GM12878 (cell line): ENCODE measurements around the gene DGKE. TPM values are rescaled to one million over a fixed set of nuclear protein-coding genes. Genes with fewer than 3 reads are reported as not detected.

ENCODE experiments used
- ATAC-seq: fragments of 200-7000 bp; cut with Tn5 transposase; 3 replicates; pipeline ENCODE4 v1.9.1; 2020; ENCODE audit warnings: mild to moderate bottlenecking, moderate library complexity
- BruUV-seq: library from RNA; stranded (reverse); fragments of 400-500 nt; replicated peaks from 2 replicates; lab custom pipeline; 2021; lab: Mats Ljungman, UMichigan
- CTCF ChIA-PET: fragments of 300-600 bp; sonication (Branson Sonifier 250); formaldehyde crosslinking; extraction: SDS; loops from one replicate; lab custom pipeline; 2021; ENCODE audit warnings: inconsistent platforms; lab: Yijun Ruan, JAX
- POLR2A ChIA-PET: fragments of 350-600 bp; formaldehyde crosslinking; extraction: SDS; loops from one replicate; lab custom pipeline; 2021; ENCODE audit warnings: inconsistent platforms; lab: Charles Lee
- RAD21 ChIA-PET: fragments of 300-600 bp; sonication (Branson Sonifier 250); formaldehyde crosslinking; loops from one replicate; lab custom pipeline; 2023; ENCODE audit warnings: antibody characterized with exemption; ENCODE audit not compliant: unreplicated experiment; lab: Charles Lee
- SMC1A ChIA-PET: fragments of 300-600 bp; sonication (Branson Sonifier 250); formaldehyde crosslinking; loops from one replicate; lab custom pipeline; 2023; ENCODE audit not compliant: unreplicated experiment, uncharacterized antibody; lab: Charles Lee
- DNase-seq: peaks from one replicate; pipeline ENCODE4 v3.0.0-alpha.2; 2011; ENCODE audit warnings: low read depth, low spot score
- FAIRE-seq: peaks from 3 replicates; lab custom pipeline; 2011; peaks lifted over from hg19 to GRCh38; lab: Jason Lieb, UNC
- H2AFZ ChIP-seq: 2 replicates; pipeline ENCODE4 v1.6.0; 2011; ENCODE audit warnings: low read depth, low read length, control low read depth; ENCODE audit not compliant: control insufficient read depth
- H3K27ac ChIP-seq: 2 replicates; pipeline ENCODE4 v1.5.1; 2011; ENCODE audit warnings: control low read depth; ENCODE audit not compliant: control insufficient read depth, insufficient read depth
- H3K27me3 ChIP-seq, 2 experiments: replicated peaks in 1 of 2; 2 replicates each; pipeline versions ENCODE4 v1.6.0 to v1.6.1; 2011; ENCODE audit warnings: low read length in 1 of 2; ENCODE audit not compliant: control insufficient read depth in 2 of 2, insufficient read depth in 2 of 2
- H3K36me3 ChIP-seq, 2 experiments: 2 replicates each; pipeline ENCODE4 v1.5.1; 2011; ENCODE audit warnings: low read length in 1 of 2; ENCODE audit not compliant: control insufficient read depth in 2 of 2, insufficient read depth in 2 of 2
- H3K4me1 ChIP-seq: 2 replicates; pipeline ENCODE4 v1.6.1; 2011; ENCODE audit warnings: mild to moderate bottlenecking, low read length, moderate library complexity, mixed read lengths; ENCODE audit not compliant: control insufficient read depth, insufficient read depth
- H3K4me2 ChIP-seq: 2 replicates; pipeline ENCODE4 v1.6.0; 2011; ENCODE audit warnings: control low read depth; ENCODE audit not compliant: control insufficient read depth, insufficient read depth
- H3K4me3 ChIP-seq: fragments of 200-600 bp; sonication (generic); 2 replicates; pipeline ENCODE4 v1.5.1; 2016
- H3K79me2 ChIP-seq: 2 replicates; pipeline ENCODE4 v1.6.0; 2011; ENCODE audit warnings: low read length; ENCODE audit not compliant: control insufficient read depth, insufficient read depth
- H3K9ac ChIP-seq: 2 replicates; pipeline ENCODE4 v1.8.0; 2011; ENCODE audit warnings: low read length, control low read depth, mixed read lengths; ENCODE audit not compliant: control insufficient read depth, insufficient read depth
- H3K9me3 ChIP-seq: replicated peaks from 3 replicates; pipeline ENCODE4 v1.5.1; 2011; ENCODE audit warnings: mild to moderate bottlenecking, low read length; ENCODE audit not compliant: control insufficient read depth, insufficient read depth
- H4K20me1 ChIP-seq: 2 replicates; pipeline ENCODE4 v1.6.0; 2011; ENCODE audit not compliant: control insufficient read depth, insufficient read depth
- KLF5 ChIP-seq: fragments of 450-650 bp; IDR thresholded peaks from 2 replicates; pipeline ENCODE4 v1.6.1; 2014; ENCODE audit warnings: mild to moderate bottlenecking; ENCODE audit not compliant: partially characterized antibody
- POLR2A ChIP-seq: IDR thresholded peaks from 2 replicates; pipeline ENCODE4 v1.6.1; 2011; ENCODE audit warnings: low read depth, mild to moderate bottlenecking, low read length
- POLR2AphosphoS5 ChIP-seq: IDR thresholded peaks from 2 replicates; pipeline ENCODE4 v1.6.1; 2011; ENCODE audit warnings: mild to moderate bottlenecking, low read length, inconsistent platforms
- RB1 ChIP-seq: fragments of 450-650 bp; formaldehyde crosslinking; IDR thresholded peaks from 2 replicates; pipeline ENCODE4 v1.6.1; 2017; ENCODE audit warnings: mild to moderate bottlenecking, borderline replicate concordance
- SPI1 ChIP-seq: IDR thresholded peaks from 2 replicates; pipeline ENCODE4 v1.6.1; 2011; ENCODE audit warnings: low read depth, mild to moderate bottlenecking, low read length, moderate library complexity, borderline replicate concordance; ENCODE audit not compliant: insufficient read depth
- SREBF2 ChIP-seq: IDR thresholded peaks from 2 replicates; pipeline ENCODE4 v1.6.1; 2012; ENCODE audit warnings: mild to moderate bottlenecking, low read length
- TAF1 ChIP-seq: IDR thresholded peaks from 2 replicates; pipeline ENCODE4 v1.6.1; 2011; ENCODE audit warnings: mild to moderate bottlenecking, low read depth, low read length, borderline replicate concordance
- TCF12 ChIP-seq: IDR thresholded peaks from 2 replicates; pipeline ENCODE4 v1.6.1; 2011; ENCODE audit warnings: low read depth, mild to moderate bottlenecking, low read length
- TCF7 ChIP-seq: IDR thresholded peaks from 2 replicates; pipeline ENCODE4 v1.6.1; 2014; ENCODE audit warnings: antibody characterized with exemption, borderline replicate concordance
- ZSCAN29 ChIP-seq: fragments of 450-650 bp; IDR thresholded peaks from 2 replicates; pipeline ENCODE4 v1.6.1; 2017; ENCODE audit warnings: mild to moderate bottlenecking, moderate library complexity
- WGBS: methylation state at CpG from one replicate; pipeline ENCODE4 v1.1.6; 2016; ENCODE audit warnings: low lambda C conversion rate; ENCODE audit not compliant: insufficient replicate concordance, insufficient coverage; ENCODE audit errors: missing lambda C conversion rate; 5-methylcytosine and 5-hydroxymethylcytosine counted together
- in situ Hi-C: fragments of 300-500 bp; cut with MboI; formaldehyde crosslinking; loops from 9 replicates; pipeline ENCODE4 v1.14.3; 2018; ENCODE audit warnings: mixed read lengths
- intact Hi-C: fragments of 100-400 bp; cut with micrococcal nuclease; formaldehyde crosslinking; loops from one replicate; pipeline ENCODE4 v1.14.2; 2022; ENCODE audit not compliant: unreplicated experiment
- polyA plus RNA-seq, 11 experiments: library from polyadenylated mRNA; depleted of rRNA in 4 of 11; unstranded in 6 of 11; stranded (reverse) in 5 of 11; fragments of >200 nt; fragmentation: Nextera tagmentation in 4 of 11; fragmentation: Illumina TruSeq in 1 of 11; extraction: Ambion mirVana in 4 of 11; extraction: Trizol in 1 of 11; gene quantifications; 1 replicate in 1 of 11; 2 replicates in 10 of 11; pipeline versions ENCODE4 v1.2.1 to v1.2.3, GENCODE V29; 2011 to 2016; ENCODE audit warnings: inconsistent platforms in 2 of 11, missing spikeins in 2 of 11, low read depth in 1 of 11
- total RNA-seq, 4 experiments: library from RNA; depleted of rRNA in 3 of 4; stranded (reverse); fragments of >200 nt in 3 of 4; fragmentation: Illumina TruSeq in 1 of 4; extraction: Trizol in 1 of 4; gene quantifications; 2 replicates each; pipeline versions ENCODE4 v1.2.1 to v1.2.3, GENCODE V29; 2013 to 2021
- TF ChIP-seq, protein P1 (sequence below): fragments of 150-350 bp; IDR thresholded peaks from 2 replicates; pipeline ENCODE4 v1.6.1; 2016; ENCODE audit warnings: low read depth, low read length
- TF ChIP-seq, protein P2 (sequence below): fragments of 450-650 bp; IDR thresholded peaks from 2 replicates; pipeline ENCODE4 v1.6.1; 2016; ENCODE audit warnings: mild to moderate bottlenecking, moderate library complexity, borderline replicate concordance
- TF ChIP-seq, protein P3 (sequence below): IDR thresholded peaks from 2 replicates; pipeline ENCODE4 v1.6.1; 2012; ENCODE audit warnings: mild to moderate bottlenecking, low read depth, low read length

DGKE gene
- total and polyA plus RNA-seq, 10 of the 15 experiments (the other 5 are each of a cell fraction or from before 2014, with no cell fraction given): 2.8 to 18.0 (median 11.6) TPM

DNA sequence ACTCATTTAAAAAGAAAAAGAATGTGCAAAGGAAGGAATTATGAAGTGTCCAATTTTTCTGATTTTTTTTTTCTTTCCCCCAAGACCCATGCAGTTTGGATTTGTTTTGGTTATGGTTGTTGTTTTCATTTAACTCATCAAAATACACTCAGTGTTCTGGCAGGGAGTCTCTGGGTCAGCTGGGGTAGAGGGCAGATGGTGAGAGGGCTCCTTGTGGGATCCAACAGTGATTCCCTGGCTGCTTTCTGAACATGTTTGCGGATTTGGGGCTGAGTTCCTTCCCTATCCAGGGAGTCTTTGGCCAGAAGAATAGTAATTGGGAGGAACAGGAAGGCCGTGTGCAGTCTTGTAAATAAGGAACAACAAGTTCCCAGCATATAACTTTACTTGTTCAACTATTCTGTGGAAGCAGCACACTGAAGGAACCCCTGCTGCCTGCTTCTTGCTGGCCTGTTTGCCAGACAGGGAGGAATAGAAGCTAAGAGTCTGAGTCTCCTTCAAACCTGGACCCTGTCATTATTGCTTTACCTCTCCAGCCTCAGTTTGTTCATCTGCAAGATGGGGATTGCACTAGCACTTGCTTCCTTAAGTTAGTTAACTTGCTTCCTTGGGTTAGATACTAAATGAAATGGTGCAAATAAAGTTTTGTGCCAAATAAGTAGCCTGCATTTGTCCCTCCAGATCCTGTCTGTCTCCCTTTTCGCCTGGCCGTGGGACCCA is 32.3 kb upstream of the DGKE start:
- H2AFZ ChIP-seq: no peak overlapping the region
- no TSS peak for BruUV-seq
- ChIA-PET CTCF (no interaction called here), SMC1A (interaction anchor here (1.1 kb wide), 1 partner anchor 18 kb away, joined by 3 read pairs; no protein-coding TSS in a partner anchor), RAD21 (no interaction called here), POLR2A (no interaction called here)
- no peaks in the 10 kb centered on the region for H3K4me1 ChIP-seq
- H3K9me3 ChIP-seq: no peaks in the 10 kb centered on the region
- H3K79me2 ChIP-seq: no peaks in the 10 kb centered on the region
- no peak overlapping the region for H3K9ac ChIP-seq
- FAIRE-seq: no peak
- no peaks in the 10 kb centered on the region for H4K20me1 ChIP-seq
- no peaks in the 10 kb centered on the region; a peak in 1 of 4 replicates for H3K27me3 ChIP-seq
- H3K36me3 ChIP-seq: no peaks in the 10 kb centered on the region
- intact Hi-C loops (no loop called here), in situ Hi-C loops (no loop called here)
- no peak overlapping the region for H3K4me2 ChIP-seq
- no peak for DNase-seq
- H3K4me3 ChIP-seq: no peak overlapping the region
- 81% methylated on average over 4 of the region's 4 CpGs for WGBS
- no peak overlapping the region for H3K27ac ChIP-seq
- no peak for ATAC-seq
- TF ChIP-seq, protein P1, sequence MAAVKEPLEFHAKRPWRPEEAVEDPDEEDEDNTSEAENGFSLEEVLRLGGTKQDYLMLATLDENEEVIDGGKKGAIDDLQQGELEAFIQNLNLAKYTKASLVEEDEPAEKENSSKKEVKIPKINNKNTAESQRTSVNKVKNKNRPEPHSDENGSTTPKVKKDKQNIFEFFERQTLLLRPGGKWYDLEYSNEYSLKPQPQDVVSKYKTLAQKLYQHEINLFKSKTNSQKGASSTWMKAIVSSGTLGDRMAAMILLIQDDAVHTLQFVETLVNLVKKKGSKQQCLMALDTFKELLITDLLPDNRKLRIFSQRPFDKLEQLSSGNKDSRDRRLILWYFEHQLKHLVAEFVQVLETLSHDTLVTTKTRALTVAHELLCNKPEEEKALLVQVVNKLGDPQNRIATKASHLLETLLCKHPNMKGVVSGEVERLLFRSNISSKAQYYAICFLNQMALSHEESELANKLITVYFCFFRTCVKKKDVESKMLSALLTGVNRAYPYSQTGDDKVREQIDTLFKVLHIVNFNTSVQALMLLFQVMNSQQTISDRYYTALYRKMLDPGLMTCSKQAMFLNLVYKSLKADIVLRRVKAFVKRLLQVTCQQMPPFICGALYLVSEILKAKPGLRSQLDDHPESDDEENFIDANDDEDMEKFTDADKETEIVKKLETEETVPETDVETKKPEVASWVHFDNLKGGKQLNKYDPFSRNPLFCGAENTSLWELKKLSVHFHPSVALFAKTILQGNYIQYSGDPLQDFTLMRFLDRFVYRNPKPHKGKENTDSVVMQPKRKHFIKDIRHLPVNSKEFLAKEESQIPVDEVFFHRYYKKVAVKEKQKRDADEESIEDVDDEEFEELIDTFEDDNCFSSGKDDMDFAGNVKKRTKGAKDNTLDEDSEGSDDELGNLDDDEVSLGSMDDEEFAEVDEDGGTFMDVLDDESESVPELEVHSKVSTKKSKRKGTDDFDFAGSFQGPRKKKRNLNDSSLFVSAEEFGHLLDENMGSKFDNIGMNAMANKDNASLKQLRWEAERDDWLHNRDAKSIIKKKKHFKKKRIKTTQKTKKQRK: no peak
- TF ChIP-seq, protein P2, sequence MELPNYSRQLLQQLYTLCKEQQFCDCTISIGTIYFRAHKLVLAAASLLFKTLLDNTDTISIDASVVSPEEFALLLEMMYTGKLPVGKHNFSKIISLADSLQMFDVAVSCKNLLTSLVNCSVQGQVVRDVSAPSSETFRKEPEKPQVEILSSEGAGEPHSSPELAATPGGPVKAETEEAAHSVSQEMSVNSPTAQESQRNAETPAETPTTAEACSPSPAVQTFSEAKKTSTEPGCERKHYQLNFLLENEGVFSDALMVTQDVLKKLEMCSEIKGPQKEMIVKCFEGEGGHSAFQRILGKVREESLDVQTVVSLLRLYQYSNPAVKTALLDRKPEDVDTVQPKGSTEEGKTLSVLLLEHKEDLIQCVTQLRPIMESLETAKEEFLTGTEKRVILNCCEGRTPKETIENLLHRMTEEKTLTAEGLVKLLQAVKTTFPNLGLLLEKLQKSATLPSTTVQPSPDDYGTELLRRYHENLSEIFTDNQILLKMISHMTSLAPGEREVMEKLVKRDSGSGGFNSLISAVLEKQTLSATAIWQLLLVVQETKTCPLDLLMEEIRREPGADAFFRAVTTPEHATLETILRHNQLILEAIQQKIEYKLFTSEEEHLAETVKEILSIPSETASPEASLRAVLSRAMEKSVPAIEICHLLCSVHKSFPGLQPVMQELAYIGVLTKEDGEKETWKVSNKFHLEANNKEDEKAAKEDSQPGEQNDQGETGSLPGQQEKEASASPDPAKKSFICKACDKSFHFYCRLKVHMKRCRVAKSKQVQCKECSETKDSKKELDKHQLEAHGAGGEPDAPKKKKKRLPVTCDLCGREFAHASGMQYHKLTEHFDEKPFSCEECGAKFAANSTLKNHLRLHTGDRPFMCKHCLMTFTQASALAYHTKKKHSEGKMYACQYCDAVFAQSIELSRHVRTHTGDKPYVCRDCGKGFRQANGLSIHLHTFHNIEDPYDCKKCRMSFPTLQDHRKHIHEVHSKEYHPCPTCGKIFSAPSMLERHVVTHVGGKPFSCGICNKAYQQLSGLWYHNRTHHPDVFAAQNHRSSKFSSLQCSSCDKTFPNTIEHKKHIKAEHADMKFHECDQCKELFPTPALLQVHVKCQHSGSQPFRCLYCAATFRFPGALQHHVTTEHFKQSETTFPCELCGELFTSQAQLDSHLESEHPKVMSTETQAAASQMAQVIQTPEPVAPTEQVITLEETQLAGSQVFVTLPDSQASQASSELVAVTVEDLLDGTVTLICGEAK: no peak
- no peak for TF ChIP-seq SPI1
- no peak for TF ChIP-seq TAF1
- TF ChIP-seq POLR2AphosphoS5: no peak
- no peak for TF ChIP-seq POLR2A
- no peak for TF ChIP-seq KLF5
- TF ChIP-seq ZSCAN29: no peak
- no peak for TF ChIP-seq RB1
- TF ChIP-seq, protein P3, sequence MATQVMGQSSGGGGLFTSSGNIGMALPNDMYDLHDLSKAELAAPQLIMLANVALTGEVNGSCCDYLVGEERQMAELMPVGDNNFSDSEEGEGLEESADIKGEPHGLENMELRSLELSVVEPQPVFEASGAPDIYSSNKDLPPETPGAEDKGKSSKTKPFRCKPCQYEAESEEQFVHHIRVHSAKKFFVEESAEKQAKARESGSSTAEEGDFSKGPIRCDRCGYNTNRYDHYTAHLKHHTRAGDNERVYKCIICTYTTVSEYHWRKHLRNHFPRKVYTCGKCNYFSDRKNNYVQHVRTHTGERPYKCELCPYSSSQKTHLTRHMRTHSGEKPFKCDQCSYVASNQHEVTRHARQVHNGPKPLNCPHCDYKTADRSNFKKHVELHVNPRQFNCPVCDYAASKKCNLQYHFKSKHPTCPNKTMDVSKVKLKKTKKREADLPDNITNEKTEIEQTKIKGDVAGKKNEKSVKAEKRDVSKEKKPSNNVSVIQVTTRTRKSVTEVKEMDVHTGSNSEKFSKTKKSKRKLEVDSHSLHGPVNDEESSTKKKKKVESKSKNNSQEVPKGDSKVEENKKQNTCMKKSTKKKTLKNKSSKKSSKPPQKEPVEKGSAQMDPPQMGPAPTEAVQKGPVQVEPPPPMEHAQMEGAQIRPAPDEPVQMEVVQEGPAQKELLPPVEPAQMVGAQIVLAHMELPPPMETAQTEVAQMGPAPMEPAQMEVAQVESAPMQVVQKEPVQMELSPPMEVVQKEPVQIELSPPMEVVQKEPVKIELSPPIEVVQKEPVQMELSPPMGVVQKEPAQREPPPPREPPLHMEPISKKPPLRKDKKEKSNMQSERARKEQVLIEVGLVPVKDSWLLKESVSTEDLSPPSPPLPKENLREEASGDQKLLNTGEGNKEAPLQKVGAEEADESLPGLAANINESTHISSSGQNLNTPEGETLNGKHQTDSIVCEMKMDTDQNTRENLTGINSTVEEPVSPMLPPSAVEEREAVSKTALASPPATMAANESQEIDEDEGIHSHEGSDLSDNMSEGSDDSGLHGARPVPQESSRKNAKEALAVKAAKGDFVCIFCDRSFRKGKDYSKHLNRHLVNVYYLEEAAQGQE: no peak
- TF ChIP-seq TCF12: no peak
- TF ChIP-seq TCF7: no peak
- TF ChIP-seq SREBF2: no peak
